SK-N-MC (cell line): ENCODE results near the gene DNMBP.

Experiments used
- EZH2 ChIP-seq: fragments of 200-600 bp; sonication (generic); IDR thresholded peaks from one replicate; pipeline ENCODE4 v1.6.1; 2017; ENCODE audit warnings: antibody characterized with exemption
- FOXP2 ChIP-seq: optimal IDR thresholded peaks from 2 replicates; pipeline ENCODE3; 2011; ENCODE audit warnings: mild to moderate bottlenecking, moderate library complexity; ENCODE audit not compliant: insufficient read depth; ENCODE audit errors: extremely low read length, control extremely low read depth
- POLR2AphosphoS5 ChIP-seq: IDR thresholded peaks from 2 replicates; pipeline ENCODE4 v1.6.1; 2012; ENCODE audit warnings: mild to moderate bottlenecking, low read depth, low read length, borderline replicate concordance

DNA sequence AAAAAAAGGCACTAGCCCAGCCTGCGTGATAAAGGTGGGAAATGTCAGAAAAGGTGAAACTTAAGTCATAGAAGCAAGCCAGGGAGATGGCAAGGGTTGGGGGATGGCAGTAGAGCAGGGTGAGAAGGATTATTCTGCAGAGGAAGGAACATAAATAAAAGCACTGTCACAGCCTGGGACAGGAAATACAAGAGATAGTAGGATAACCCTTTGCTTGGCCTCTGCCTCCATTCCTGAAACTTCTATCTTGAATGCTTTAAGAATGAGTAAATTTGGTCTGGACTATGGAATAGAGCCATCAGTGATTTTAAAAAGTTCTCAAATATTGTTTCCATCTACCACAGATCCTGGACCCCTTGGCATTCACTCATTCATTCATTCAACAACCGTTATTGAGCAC lies 177.3 kb downstream of the DNMBP start:
- TF ChIP-seq POLR2AphosphoS5 (no peak), EZH2 (no peak), FOXP2 (no peak)
